ENCODE results near the gene CNNM1. TPM values are rescaled to one million over a fixed set of nuclear protein-coding genes. Genes with fewer than 3 reads are reported as not detected.
A peak's percentile ranks its signal among the peaks of the same experiment; 100 is the strongest.

Gene CNNM1
- total RNA-seq, 1 donor from 2014 or later: not detected

DNA sequence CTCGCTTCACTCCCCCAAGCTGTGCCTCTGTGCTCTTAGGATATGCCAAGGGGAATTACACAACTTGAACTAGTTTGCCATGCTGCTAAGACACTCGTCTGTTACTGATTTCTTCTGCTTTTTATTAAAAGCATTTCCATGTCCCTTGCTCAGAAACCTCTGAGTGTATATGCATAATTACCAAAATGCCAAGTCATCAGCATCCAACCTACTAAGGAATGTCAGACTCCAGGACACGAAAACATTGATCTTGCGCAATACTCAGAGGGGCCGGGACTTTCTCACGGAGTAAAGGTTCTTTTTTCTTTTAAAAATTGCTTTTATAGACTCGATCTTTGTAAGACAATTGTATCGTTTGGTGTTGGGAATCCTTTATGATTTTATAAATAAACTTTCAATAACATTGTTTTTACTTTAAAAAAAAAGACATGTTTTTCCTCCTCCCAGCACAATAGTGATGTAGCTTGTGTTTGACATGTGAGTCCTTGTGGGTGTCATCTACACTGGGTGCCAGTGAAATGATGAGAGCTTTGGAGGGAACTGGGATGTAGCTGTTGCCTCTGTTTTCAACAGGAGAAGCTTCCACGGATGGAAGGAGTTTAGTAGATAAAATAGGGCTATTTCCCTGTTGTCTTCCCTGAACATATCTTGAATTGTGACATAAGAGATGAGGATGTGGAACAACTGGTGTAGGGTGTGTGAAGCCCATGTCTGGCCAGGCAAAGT, 43.6 kb downstream of the CNNM1 start:
- Histone ChIP-seq H3K27me3 (ENCODE audit: control insufficient read depth, insufficient read depth, low read length) (peaks cover 2% of the 10 kb centered on the region), H3K4me3 (ENCODE audit: low read depth, low read length) (no peak overlapping the region), H3K36me3 (ENCODE audit: control insufficient read depth, insufficient read depth, low read length) (no peaks in the 10 kb centered on the region)
- DNase-seq (ENCODE audit: low read depth) (peak; percentile 37), FAIRE-seq (no peak)
- TF ChIP-seq, protein P1, sequence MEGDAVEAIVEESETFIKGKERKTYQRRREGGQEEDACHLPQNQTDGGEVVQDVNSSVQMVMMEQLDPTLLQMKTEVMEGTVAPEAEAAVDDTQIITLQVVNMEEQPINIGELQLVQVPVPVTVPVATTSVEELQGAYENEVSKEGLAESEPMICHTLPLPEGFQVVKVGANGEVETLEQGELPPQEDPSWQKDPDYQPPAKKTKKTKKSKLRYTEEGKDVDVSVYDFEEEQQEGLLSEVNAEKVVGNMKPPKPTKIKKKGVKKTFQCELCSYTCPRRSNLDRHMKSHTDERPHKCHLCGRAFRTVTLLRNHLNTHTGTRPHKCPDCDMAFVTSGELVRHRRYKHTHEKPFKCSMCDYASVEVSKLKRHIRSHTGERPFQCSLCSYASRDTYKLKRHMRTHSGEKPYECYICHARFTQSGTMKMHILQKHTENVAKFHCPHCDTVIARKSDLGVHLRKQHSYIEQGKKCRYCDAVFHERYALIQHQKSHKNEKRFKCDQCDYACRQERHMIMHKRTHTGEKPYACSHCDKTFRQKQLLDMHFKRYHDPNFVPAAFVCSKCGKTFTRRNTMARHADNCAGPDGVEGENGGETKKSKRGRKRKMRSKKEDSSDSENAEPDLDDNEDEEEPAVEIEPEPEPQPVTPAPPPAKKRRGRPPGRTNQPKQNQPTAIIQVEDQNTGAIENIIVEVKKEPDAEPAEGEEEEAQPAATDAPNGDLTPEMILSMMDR (IDR thresholded peaks at IDR 0.05; ENCODE audit: insufficient read depth, low read length, severe bottlenecking): no peak

DNA sequence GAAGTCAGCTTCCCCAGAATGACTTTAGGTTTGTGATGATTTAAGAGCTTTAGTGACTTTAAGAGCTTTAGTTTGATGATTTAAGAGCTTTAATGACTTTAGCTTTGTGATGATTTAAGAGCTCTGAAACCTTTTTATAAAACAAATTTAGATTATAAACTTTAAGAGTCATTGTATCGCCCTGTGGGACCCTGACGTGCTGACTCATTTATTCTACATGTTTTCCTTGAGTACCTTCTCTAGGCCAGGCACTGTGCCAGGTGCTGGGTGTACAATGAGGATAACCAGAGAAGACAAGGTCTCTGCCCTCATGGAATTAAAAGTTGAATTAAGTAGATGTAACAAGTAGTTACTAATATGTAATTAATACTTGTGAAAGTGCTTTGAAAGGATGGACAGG, 45.4 kb downstream of the CNNM1 start:
- H3K4me3 ChIP-seq (ENCODE audit: low read depth, low read length): no peak overlapping the region
- TF ChIP-seq, protein P1 (IDR thresholded peaks at IDR 0.05; ENCODE audit: insufficient read depth, low read length, severe bottlenecking): no peak
- DNase-seq (ENCODE audit: low read depth): peak; percentile 38
- H3K27me3 ChIP-seq (ENCODE audit: control insufficient read depth, insufficient read depth, low read length): peaks cover 2% of the 10 kb centered on the region
- H3K36me3 ChIP-seq (ENCODE audit: control insufficient read depth, insufficient read depth, low read length): no peaks in the 10 kb centered on the region
- FAIRE-seq: no peak

DNA sequence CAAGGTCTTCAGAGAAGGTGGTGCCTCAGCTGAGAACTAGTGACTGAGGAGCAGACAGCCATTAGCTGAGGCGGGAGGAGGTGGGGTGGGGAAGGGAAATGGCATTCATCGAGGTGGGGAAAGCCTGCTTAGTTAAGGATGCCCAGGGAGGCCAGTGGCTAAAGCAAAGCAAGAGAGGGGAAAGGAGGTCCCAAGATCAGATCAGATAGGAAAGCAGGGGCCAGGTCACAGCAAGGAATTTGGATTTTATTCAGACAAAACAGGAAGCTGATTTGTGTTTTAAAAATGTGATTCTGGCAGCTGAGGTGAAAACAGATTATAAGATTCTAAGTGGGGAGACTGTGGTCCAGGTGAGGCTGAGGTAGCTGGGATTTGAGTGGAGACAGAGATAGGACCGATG, 45.8 kb downstream of the CNNM1 start:
- Histone ChIP-seq H3K27me3 (ENCODE audit: control insufficient read depth, insufficient read depth, low read length) (peaks cover 2% of the 10 kb centered on the region), H3K36me3 (ENCODE audit: control insufficient read depth, insufficient read depth, low read length) (no peaks in the 10 kb centered on the region), H3K4me3 (ENCODE audit: low read depth, low read length) (no peak overlapping the region)
- FAIRE-seq (no peak), DNase-seq (ENCODE audit: low read depth) (no peak)
- TF ChIP-seq, protein P1 (IDR thresholded peaks at IDR 0.05; ENCODE audit: insufficient read depth, low read length, severe bottlenecking): no peak

DNA sequence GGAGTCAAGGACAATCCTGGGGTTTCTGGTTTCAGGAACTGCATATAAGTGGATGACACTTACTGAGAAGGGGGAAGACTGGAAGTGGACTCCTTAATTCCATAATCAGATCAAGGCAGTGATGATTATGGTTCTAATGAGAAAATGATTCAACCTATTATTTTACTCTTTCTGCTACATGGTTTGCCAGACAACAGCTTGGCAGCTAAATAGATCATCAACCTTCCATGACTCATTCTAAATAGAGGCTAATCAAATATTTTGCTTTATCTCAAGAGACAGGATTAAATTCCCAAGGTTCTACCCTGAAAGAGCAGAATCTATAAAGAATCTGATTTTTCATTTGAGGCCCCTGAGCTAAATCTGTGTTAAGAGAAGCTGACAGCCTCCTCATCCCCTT, 46.3 kb downstream of the CNNM1 start:
- DNase-seq (ENCODE audit: low read depth): peak; percentile 37

DNA sequence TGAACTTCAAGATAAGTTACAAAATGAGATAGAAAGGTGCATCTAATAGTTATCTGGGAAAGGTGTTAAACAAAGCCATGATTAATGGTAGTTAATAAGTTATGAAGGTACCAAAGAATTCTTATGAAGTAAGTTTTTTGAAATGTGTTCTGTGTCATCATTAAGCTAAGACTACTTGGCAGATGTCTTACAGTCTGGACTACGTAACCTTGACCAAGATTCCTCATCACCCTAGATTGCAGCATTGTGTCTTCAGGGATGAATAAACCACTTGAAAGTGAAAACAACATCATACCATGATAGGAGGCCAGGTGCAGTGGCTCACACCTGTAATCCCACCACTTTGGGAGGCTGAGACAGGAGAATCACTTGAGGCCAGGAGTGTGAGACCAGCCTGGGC, 53.0 kb downstream of the CNNM1 start:
- H3K27me3 ChIP-seq (ENCODE audit: control insufficient read depth, insufficient read depth, low read length): no peaks in the 10 kb centered on the region
- TF ChIP-seq, protein P1 (IDR thresholded peaks at IDR 0.05; ENCODE audit: insufficient read depth, low read length, severe bottlenecking): no peak
- no peaks in the 10 kb centered on the region for H3K36me3 ChIP-seq (ENCODE audit: control insufficient read depth, insufficient read depth, low read length)
- H3K4me3 ChIP-seq (ENCODE audit: low read depth, low read length): no peak overlapping the region
- no peak for FAIRE-seq
- DNase-seq (ENCODE audit: low read depth): no peak

More for the DNA sequence above, 46.3 kb downstream of the CNNM1 start:
- Histone ChIP-seq H3K36me3 (ENCODE audit: control insufficient read depth, insufficient read depth, low read length) (no peaks in the 10 kb centered on the region), H3K4me3 (ENCODE audit: low read depth, low read length) (no peak overlapping the region), H3K27me3 (ENCODE audit: control insufficient read depth, insufficient read depth, low read length) (no peaks in the 10 kb centered on the region)
- TF ChIP-seq, protein P1 (IDR thresholded peaks at IDR 0.05; ENCODE audit: insufficient read depth, low read length, severe bottlenecking): no peak
- no peak for FAIRE-seq

DNA sequence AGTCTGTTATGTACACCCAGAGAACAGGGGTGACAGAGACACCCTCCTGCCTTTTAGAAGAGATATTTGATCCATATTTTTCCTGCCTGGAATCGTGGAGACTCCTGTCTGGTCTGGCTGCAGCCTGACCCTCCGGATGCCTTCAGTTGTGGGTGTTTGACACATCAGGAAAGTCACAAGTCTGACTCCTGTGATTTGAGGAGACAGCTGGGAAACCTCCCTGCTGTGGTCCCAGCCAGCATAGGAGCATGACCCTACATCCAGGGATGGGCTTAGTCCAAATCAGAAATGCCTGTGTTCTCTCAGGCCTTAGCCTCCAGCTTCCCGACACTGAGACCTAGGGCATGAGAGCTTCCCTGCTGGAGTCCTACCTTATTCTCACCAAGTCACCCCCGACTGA, 57.9 kb downstream of the CNNM1 start:
- TF ChIP-seq, protein P1 (IDR thresholded peaks at IDR 0.05; ENCODE audit: insufficient read depth, low read length, severe bottlenecking): no peak
- H3K27me3 ChIP-seq (ENCODE audit: control insufficient read depth, insufficient read depth, low read length): peaks cover 4% of the 10 kb centered on the region
- no peak for FAIRE-seq
- no peak for DNase-seq (ENCODE audit: low read depth)
- no peaks in the 10 kb centered on the region for H3K36me3 ChIP-seq (ENCODE audit: control insufficient read depth, insufficient read depth, low read length)
- H3K4me3 ChIP-seq (ENCODE audit: low read depth, low read length): no peak overlapping the region

Measured in bronchial epithelial cell (primary cell).